RWPE2 (cell line): Measurements from ENCODE around the gene S100A8.

Experiments used
- ATAC-seq: fragments of 200-7000 bp; cut with Tn5 transposase; 3 replicates; pipeline ENCODE4 v1.9.1; 2021; ENCODE audit warnings: low read depth
- DNase-seq: peaks from one replicate; pipeline ENCODE4 v3.0.0-alpha.2; 2020; ENCODE audit warnings: low spot score
- H3K27ac ChIP-seq: fragments of 450-650 bp; 2 replicates; pipeline ENCODE4 v1.5.1; 2017; ENCODE audit warnings: mild to moderate bottlenecking; ENCODE audit not compliant: poor library complexity, severe bottlenecking
- H3K27me3 ChIP-seq: fragments of 250-450 bp; sonication (Bioruptor Pico); 2 replicates; pipeline ENCODE4 v1.5.1; 2021; ENCODE audit warnings: mild to moderate bottlenecking, moderate library complexity; ENCODE audit not compliant: insufficient read depth, poor library complexity, severe bottlenecking
- H3K36me3 ChIP-seq: fragments of 250-450 bp; sonication (Bioruptor Pico); 2 replicates; pipeline ENCODE4 v1.5.1; 2020; ENCODE audit warnings: low read depth, mild to moderate bottlenecking, moderate library complexity
- H3K4me1 ChIP-seq: fragments of 250-450 bp; sonication (Bioruptor Pico); 2 replicates; pipeline ENCODE4 v1.5.1; 2021; ENCODE audit warnings: mild to moderate bottlenecking, moderate library complexity; ENCODE audit not compliant: insufficient read depth, poor library complexity, severe bottlenecking
- H3K4me3 ChIP-seq: fragments of 250-450 bp; sonication (Bioruptor Pico); 2 replicates; pipeline ENCODE4 v1.5.1; 2021; ENCODE audit warnings: mild to moderate bottlenecking, moderate library complexity; ENCODE audit not compliant: severe bottlenecking
- H3K9me3 ChIP-seq: fragments of 250-450 bp; sonication (Bioruptor Pico); 2 replicates; pipeline ENCODE4 v1.5.1; 2021; ENCODE audit warnings: mild to moderate bottlenecking, moderate library complexity; ENCODE audit not compliant: severe bottlenecking
- TF ChIP-seq, protein P1 (sequence below): fragments of 450-650 bp; IDR thresholded peaks from one replicate; pipeline ENCODE4 v1.5.1; 2017; ENCODE audit warnings: mild to moderate bottlenecking, moderate library complexity; ENCODE audit not compliant: poor library complexity, severe bottlenecking

S100A8 gene

DNA sequence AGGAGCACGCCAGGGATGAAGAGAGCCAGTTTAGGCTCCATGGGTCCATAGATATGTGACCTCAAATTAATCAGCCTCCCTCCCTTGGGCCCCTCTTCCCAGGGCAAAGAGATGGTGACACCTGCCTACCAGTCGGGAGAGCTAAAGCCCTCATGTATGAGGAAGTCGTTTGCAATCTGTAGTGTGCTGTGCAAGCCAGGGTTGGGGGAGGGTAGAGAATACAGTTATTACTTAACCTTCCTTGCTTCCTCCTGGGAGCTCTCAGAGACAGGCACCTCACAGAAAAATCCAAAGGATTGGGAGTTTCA is 46.2 kb downstream of the S100A8 start:
- TF ChIP-seq, protein P1, sequence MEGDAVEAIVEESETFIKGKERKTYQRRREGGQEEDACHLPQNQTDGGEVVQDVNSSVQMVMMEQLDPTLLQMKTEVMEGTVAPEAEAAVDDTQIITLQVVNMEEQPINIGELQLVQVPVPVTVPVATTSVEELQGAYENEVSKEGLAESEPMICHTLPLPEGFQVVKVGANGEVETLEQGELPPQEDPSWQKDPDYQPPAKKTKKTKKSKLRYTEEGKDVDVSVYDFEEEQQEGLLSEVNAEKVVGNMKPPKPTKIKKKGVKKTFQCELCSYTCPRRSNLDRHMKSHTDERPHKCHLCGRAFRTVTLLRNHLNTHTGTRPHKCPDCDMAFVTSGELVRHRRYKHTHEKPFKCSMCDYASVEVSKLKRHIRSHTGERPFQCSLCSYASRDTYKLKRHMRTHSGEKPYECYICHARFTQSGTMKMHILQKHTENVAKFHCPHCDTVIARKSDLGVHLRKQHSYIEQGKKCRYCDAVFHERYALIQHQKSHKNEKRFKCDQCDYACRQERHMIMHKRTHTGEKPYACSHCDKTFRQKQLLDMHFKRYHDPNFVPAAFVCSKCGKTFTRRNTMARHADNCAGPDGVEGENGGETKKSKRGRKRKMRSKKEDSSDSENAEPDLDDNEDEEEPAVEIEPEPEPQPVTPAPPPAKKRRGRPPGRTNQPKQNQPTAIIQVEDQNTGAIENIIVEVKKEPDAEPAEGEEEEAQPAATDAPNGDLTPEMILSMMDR, result no peak
- Histone ChIP-seq H3K4me1 (peaks cover 3% of the 10 kb centered on the region), H3K36me3 (no peaks in the 10 kb centered on the region), H3K9me3 (no peaks in the 10 kb centered on the region), H3K4me3 (no peak overlapping the region), H3K27me3 (no peaks in the 10 kb centered on the region), H3K27ac (no peak overlapping the region)
- no peak for ATAC-seq
- DNase-seq, result no peak

DNA sequence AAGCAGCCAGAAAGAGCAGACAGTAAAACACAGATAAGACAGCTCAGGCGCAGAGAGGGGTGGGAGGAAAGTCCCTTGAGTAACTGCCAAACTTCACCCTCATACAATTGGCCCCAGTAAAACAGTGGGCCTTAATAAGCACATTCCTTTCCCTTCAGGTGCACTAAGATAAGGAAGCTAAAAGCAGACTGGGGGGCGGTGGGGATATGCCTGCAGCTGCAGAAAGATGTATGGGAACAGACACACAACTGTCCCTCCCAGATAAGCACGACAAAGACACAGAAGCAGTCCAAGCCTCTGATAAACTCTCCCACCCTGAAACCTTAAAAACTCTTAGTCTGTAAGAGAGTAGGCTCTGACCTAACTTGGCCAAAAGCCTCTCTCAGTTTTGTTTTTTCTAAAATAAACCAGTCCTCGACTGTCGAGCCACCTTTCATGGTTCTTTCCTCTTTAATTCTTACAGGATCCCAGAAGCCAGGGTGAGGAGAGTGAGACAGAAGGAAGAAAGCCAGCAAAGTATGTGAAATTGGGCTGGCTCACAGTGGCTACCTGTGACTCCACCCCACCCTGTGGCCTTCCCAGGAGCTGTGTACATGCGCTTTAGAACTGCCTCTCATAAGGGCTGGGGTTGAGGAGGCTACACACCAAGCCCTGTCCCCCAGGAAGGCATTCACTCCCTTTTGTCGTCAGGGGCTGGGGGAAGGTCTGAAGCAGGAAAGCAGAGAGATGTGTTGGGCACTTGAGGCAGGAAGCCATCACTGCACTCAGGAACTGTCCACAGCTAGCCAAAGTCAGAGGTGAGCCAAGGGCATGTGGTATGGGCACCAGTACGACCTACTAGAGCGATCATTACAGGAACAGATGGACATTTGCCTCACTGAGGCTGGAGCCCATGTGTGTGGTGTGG is 46.8 kb downstream of the S100A8 start:
- DNase-seq (no peak), ATAC-seq (no peak; the same call in 2 of the 3 replicates)
- H3K9me3 ChIP-seq, result no peaks in the 10 kb centered on the region
- TF ChIP-seq, protein P1, result no peak
- no peak overlapping the region for H3K4me3 ChIP-seq
- no peaks in the 10 kb centered on the region for H3K36me3 ChIP-seq
- no peaks in the 10 kb centered on the region for H3K27me3 ChIP-seq
- H3K27ac ChIP-seq, result no peak overlapping the region
- H3K4me1 ChIP-seq, result peaks cover 2% of the 10 kb centered on the region

DNA sequence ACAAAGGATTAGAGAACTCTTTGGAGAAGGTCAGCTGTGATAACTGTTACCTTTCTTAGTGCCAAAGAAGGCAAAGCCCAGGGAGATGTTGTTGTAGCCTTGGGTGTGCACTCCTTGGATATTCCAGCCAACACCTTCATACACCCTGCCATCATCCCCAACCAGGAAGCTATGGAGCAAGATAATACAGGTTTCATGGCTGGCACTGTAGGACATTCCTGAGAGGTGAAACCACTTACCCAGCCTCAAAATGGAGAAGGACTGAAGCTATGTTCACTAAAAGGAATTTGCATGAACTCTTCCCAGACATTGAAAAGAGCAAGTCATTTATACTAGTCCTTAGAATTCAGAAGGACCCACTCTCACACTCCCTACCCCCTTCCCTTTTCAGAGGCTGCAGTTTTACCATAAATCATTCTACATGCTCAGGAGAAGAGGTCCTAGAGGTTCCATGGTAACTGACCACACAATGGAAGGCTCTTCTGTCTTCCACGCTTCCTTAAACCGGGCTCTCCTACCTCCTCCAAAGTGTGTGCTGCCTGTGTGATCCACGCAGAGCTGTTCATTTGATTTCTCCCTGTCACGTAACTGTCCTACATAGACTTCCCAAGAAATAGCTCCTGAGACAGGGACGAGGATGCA is 47.7 kb downstream of the S100A8 start:
- ATAC-seq (no peak), DNase-seq (no peak)
- TF ChIP-seq, protein P1, result no peak
- Histone ChIP-seq H3K27ac (no peak overlapping the region), H3K9me3 (no peaks in the 10 kb centered on the region), H3K36me3 (no peaks in the 10 kb centered on the region), H3K4me3 (no peak overlapping the region), H3K27me3 (no peaks in the 10 kb centered on the region), H3K4me1 (no peaks in the 10 kb centered on the region)

DNA sequence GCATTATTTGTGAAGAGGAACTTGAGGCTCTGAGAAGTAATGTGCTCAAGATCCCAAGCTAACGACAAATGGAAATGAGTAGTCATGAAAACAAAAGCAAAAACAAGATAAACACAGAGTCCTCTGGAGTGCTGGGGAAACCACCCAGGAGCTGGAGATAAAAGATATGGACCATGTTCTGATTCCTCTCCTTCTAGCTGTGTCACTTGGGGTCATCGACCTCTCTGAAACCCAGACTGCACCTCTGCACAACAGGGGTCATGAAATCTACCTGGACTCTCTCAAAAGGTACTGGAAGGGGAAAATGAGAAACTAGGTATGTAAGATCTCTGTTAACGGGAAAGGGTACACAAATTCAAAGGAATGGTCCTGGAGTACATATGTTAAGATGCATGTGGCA is 48.7 kb downstream of the S100A8 start:
- ATAC-seq (no peak), DNase-seq (no peak)
- TF ChIP-seq, protein P1, result no peak
- Histone ChIP-seq H3K4me1 (no peaks in the 10 kb centered on the region), H3K27me3 (no peaks in the 10 kb centered on the region), H3K36me3 (no peaks in the 10 kb centered on the region), H3K27ac (no peak overlapping the region), H3K4me3 (no peak overlapping the region), H3K9me3 (no peaks in the 10 kb centered on the region)
